SK-N-SH treated with all-trans-retinoic acid at 6 μM for 48 hours (cell line): ENCODE data around the gene OS9.

Experiments used
- PATZ1 ChIP-seq: fragments of 250-450 bp; sonication (Bioruptor Pico); IDR thresholded peaks from 2 replicates; pipeline ENCODE4 v1.8.0; 2020; ENCODE audit warnings: mild to moderate bottlenecking, moderate library complexity, borderline replicate concordance
- POU6F1 ChIP-seq: fragments of 250-450 bp; sonication (Bioruptor Pico); IDR thresholded peaks from 2 replicates; pipeline ENCODE4 v1.8.0; 2021; ENCODE audit warnings: low read depth, mild to moderate bottlenecking, moderate library complexity, borderline replicate concordance
- RARB ChIP-seq: fragments of 250-450 bp; sonication (Bioruptor Pico); IDR thresholded peaks from 2 replicates; pipeline ENCODE4 v1.8.0; 2021; ENCODE audit warnings: mild to moderate bottlenecking, moderate library complexity
- ZFP3 ChIP-seq: fragments of 250-450 bp; sonication (Bioruptor Pico); IDR thresholded peaks from 2 replicates; pipeline ENCODE4 v1.5.0; 2020; ENCODE audit warnings: mild to moderate bottlenecking, moderate library complexity

DNA sequence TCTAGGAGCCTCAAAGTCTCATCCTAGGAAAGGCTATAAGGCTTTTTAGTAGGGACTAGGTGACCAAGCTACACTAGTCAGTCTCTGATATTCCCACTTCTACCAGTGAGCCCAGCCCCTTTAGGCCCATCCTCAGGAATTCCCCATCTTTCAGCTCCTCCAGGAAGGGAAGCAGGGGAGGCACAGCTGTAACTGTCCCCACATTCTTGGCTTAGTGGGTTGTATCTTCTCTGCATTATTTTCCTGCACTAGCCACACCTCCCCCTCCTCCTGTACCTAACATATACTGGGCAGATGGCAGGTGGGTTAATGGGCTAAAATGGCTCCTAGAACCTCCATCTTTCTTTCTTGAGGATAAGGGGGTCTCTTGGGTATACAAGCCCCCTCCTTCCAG lies 73.4 kb downstream of the OS9 start:
- no peak for TF ChIP-seq PATZ1
- no peak for TF ChIP-seq POU6F1 (CRISPR knock-in tag)
- no peak for TF ChIP-seq RARB (CRISPR knock-in tag)
- TF ChIP-seq ZFP3 (CRISPR knock-in tag), result no peak
